ENCODE measurements around the gene A2M. TPM values are rescaled to one million over a fixed set of nuclear protein-coding genes. Genes with fewer than 3 reads are reported as not detected.

The A2M gene
- total and polyA plus RNA-seq, 9 of the 15 experiments (the other 6 are each of a cell fraction or from before 2014, with no cell fraction given), result 0.08 to 2.3 TPM; not detected in 7

- no peak for TF ChIP-seq NEUROD1 (IDR thresholded peaks at IDR 0.05; ENCODE audit: borderline replicate concordance, low read depth, low read length, partially characterized antibody)
These were observed 63.1 kb downstream of the A2M start (continued) for GRCh38 chr12:9052610-9053009.

GRCh38 chr12:9051158-9051550 lies 64.6 kb downstream of the A2M start:
- FAIRE-seq, result no peak
- CTCF ChIA-PET (ENCODE audit: low intra/inter-chr PET ratio), result interaction anchor here (2.7 kb wide), 1 partner anchor 394 kb away, joined by 11 read pairs; no protein-coding TSS in a partner anchor
- H3K9me1 ChIP-seq (ENCODE audit: control insufficient read depth, insufficient read depth, low read length), result no peaks in the 10 kb centered on the region

More at GRCh38 chr12:9051158-9051550, 64.6 kb downstream of the A2M start:
- intact Hi-C loops (cut with micrococcal nuclease), result no loop called here
- no peak for TF ChIP-seq ZNF431 (CRISPR knock-in tag; IDR thresholded peaks at IDR 0.05)
- no peak for TF ChIP-seq CCAR2 (IDR thresholded peaks at IDR 0.05; ENCODE audit: low read depth, low read length)
- TF ChIP-seq SP1 (CRISPR knock-in tag; IDR thresholded peaks at IDR 0.05), result no peak
- no peak for TF ChIP-seq SMC3 (conservative IDR thresholded peaks at IDR 0.05; ENCODE audit: insufficient read depth, low read depth, low read length)
- no peak for TF ChIP-seq RBM34 (IDR thresholded peaks at IDR 0.05; ENCODE audit: borderline replicate concordance, insufficient read depth, low read length)
- TF ChIP-seq U2AF2 (optimal IDR thresholded peaks at IDR 0.05; ENCODE audit: low read depth, low read length), result no peak
- TF ChIP-seq BCLAF1 (IDR thresholded peaks at IDR 0.05; ENCODE audit: borderline replicate concordance in 1 of 2, control insufficient read depth in 1 of 2, low read depth in 2 of 2, low read length in 1 of 2), result no peak
- no peak for TF ChIP-seq ZNF644 (tag; IDR thresholded peaks at IDR 0.05; ENCODE audit: low read depth)
- TF ChIP-seq CREM (IDR thresholded peaks at IDR 0.05; ENCODE audit: low read depth), result no peak
- TF ChIP-seq TEAD2 (tag; IDR thresholded peaks at IDR 0.05), result no peak
- no peak for TF ChIP-seq PTRF (tag; IDR thresholded peaks at IDR 0.05)
- no peak for TF ChIP-seq NR0B1 (IDR thresholded peaks at IDR 0.05; ENCODE audit: partially characterized antibody)
- TF ChIP-seq IRF1 (CRISPR knock-in tag; IDR thresholded peaks at IDR 0.05; ENCODE audit: borderline replicate concordance), result no peak
- peaks cover 0 to 2% of the 10 kb centered on the region in 2 experiments; a peak in 2 of 5 replicates for H3K27me3 ChIP-seq (ENCODE audit: control insufficient read depth in 2 of 2, insufficient read depth in 2 of 2, low read length in 2 of 2)
- H3K4me2 ChIP-seq (ENCODE audit: insufficient read depth, low read length), result no peak overlapping the region
- no peak overlapping the region for H2AFZ ChIP-seq (ENCODE audit: low read depth, low read length)
- H3K36me3 ChIP-seq (ENCODE audit: control insufficient read depth, insufficient read depth, low read length), result no peaks in the 10 kb centered on the region
- H3K4me1 ChIP-seq (replicated peaks in 1 of 2; ENCODE audit: control insufficient read depth in 2 of 2, insufficient read depth in 2 of 2, low read length in 2 of 2), result peaks cover 0 to 5% of the 10 kb centered on the region in 2 experiments; a peak in 1 of 5 replicates
- POLR2A ChIA-PET, result no interaction called here
- H3K9ac ChIP-seq (ENCODE audit: insufficient read depth in 1 of 2, low read depth in 2 of 2, low read length in 2 of 2), result no peak overlapping the region
- H3K27ac ChIP-seq (ENCODE audit: extremely low read depth, low read depth, low read length), result no peak overlapping the region
- WGBS (ENCODE audit: insufficient coverage, low coverage, missing lambda C conversion rate), result 0% methylated on average over 4 of the region's 6 CpGs
- no peaks in the 10 kb centered on the region for H3K79me2 ChIP-seq (ENCODE audit: control insufficient read depth, insufficient read depth, low read length)
- H3K4me3 ChIP-seq, result no peak overlapping the region
- BruUV-seq (replicated peaks), result no TSS peak
- in situ Hi-C loops (cut with MboI), result no loop called here
- ATAC-seq (no peak), DNase-seq (ENCODE audit: extremely low read depth in 1 of 4, low spot score in 3 of 4) (no peak)
- H4K20me1 ChIP-seq (replicated peaks; ENCODE audit: control insufficient read depth, insufficient read depth, low read length), result no peaks in the 10 kb centered on the region
- no peaks in the 10 kb centered on the region for H3K9me3 ChIP-seq (replicated peaks; ENCODE audit: control insufficient read depth, insufficient read depth, low read depth, low read length)

All from K562 (cell line).